Glutamatergic neuron (in vitro differentiated cells): ENCODE results near the gene MAP3K20. TPM values are rescaled to one million over a fixed set of nuclear protein-coding genes. Genes with fewer than 3 reads are reported as not detected.
"Not testable (repeated sequence)": the region's sequence is repeated elsewhere in the genome, so short reads cannot be mapped to it uniquely, and the experiment has no call there.

Experiments
- DNase-seq: peaks from one replicate; pipeline ENCODE4 v3.0.0; 2022
- H3K27ac Mint-ChIP-seq: one replicate; pipeline ENCODE4 v1.8.0; 2020; ENCODE audit warnings: mild to moderate bottlenecking, mixed read lengths, inconsistent platforms; ENCODE audit not compliant: unreplicated experiment
- H3K27me3 Mint-ChIP-seq: one replicate; pipeline ENCODE4 v1.8.0; 2020; ENCODE audit warnings: mild to moderate bottlenecking, moderate library complexity, mixed read lengths, inconsistent platforms; ENCODE audit not compliant: unreplicated experiment
- H3K36me3 Mint-ChIP-seq: one replicate; pipeline ENCODE4 v1.8.0; 2020; ENCODE audit warnings: mild to moderate bottlenecking, mixed read lengths, inconsistent platforms; ENCODE audit not compliant: unreplicated experiment
- H3K4me1 Mint-ChIP-seq: one replicate; pipeline ENCODE4 v1.8.0; 2020; ENCODE audit warnings: mild to moderate bottlenecking, low read depth, mixed read lengths, inconsistent platforms; ENCODE audit not compliant: unreplicated experiment
- H3K4me3 Mint-ChIP-seq: one replicate; pipeline ENCODE4 v1.8.0; 2020; ENCODE audit warnings: mild to moderate bottlenecking, mixed read lengths, inconsistent platforms; ENCODE audit not compliant: unreplicated experiment
- H3K9me3 Mint-ChIP-seq: one replicate; pipeline ENCODE4 v1.8.0; 2020; ENCODE audit warnings: mild to moderate bottlenecking, moderate library complexity, mixed read lengths, inconsistent platforms; ENCODE audit not compliant: unreplicated experiment
- total RNA-seq: library from RNA; stranded (reverse); fragmentation: NEBNext Ultra II Directional; extraction: Animal tissue kit (Norgen Biotek cat#: 25700); gene quantifications from one replicate; pipeline ENCODE4 v1.2.1, GENCODE V29; 2021; ENCODE audit not compliant: unreplicated experiment
- TF ChIP-seq, protein P1 (sequence below): fragments of 200-600 bp; sonication (generic); IDR thresholded peaks from one replicate; pipeline ENCODE4 v1.5.0; 2021; ENCODE audit not compliant: partially characterized antibody, unreplicated experiment

The MAP3K20 gene
- total RNA-seq, 1 donor from 2014 or later: 0.76 TPM

DNA sequence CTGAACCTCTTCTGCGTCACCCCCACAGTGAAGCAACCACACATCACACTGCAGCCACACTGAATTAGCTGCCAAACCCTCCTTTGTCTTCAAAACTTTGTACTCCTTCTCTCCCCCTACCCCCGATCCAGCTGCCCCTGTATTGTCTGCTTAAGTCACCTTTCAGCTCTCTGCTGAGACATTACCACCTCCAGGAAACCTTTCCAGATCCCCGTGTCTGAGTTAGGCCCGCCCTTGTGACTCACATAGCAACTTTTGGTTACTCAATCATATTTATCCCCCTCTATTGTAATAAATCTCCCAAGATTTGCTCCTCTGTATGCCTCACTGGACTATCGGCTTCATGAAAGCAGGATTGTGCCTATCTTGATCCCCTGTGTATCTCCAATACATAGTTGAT lies 196.2 kb downstream of the MAP3K20 start:
- TF ChIP-seq, protein P1, sequence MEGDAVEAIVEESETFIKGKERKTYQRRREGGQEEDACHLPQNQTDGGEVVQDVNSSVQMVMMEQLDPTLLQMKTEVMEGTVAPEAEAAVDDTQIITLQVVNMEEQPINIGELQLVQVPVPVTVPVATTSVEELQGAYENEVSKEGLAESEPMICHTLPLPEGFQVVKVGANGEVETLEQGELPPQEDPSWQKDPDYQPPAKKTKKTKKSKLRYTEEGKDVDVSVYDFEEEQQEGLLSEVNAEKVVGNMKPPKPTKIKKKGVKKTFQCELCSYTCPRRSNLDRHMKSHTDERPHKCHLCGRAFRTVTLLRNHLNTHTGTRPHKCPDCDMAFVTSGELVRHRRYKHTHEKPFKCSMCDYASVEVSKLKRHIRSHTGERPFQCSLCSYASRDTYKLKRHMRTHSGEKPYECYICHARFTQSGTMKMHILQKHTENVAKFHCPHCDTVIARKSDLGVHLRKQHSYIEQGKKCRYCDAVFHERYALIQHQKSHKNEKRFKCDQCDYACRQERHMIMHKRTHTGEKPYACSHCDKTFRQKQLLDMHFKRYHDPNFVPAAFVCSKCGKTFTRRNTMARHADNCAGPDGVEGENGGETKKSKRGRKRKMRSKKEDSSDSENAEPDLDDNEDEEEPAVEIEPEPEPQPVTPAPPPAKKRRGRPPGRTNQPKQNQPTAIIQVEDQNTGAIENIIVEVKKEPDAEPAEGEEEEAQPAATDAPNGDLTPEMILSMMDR: no peak
- H3K9me3 Mint-ChIP-seq: no peaks in the 10 kb centered on the region
- DNase-seq: no peak

DNA sequence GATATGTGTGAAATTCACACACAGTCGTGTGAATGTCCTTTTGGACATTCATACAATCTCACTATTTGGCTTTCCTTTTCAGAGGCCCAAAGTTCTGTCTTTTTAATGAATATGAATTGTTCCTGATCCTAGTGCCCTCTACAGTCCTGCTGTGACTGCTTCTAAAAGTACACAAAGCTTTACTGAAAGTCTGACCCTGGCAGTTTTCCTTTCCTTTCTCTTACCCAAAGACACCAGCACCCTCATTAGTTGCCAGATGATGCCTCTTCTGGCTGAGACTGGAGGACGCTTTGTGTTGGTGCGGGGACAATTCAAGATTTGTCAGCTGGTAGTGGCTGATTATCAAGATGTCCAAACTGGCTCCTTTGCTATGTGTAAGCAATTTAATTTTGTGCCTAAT lies 197.2 kb downstream of the MAP3K20 start:
- Mint-ChIP-seq H3K4me1 (no peaks in the 10 kb centered on the region), H3K36me3 (no peaks in the 10 kb centered on the region), H3K4me3 (no peak overlapping the region), H3K27me3 (peaks cover 2% of the 10 kb centered on the region), H3K27ac (no peak overlapping the region), H3K9me3 (no peaks in the 10 kb centered on the region)
- DNase-seq: no peak
- TF ChIP-seq, protein P1: no peak

More for the DNA sequence above, 196.2 kb downstream of the MAP3K20 start:
- Mint-ChIP-seq H3K36me3 (no peaks in the 10 kb centered on the region), H3K4me1 (no peaks in the 10 kb centered on the region), H3K27me3 (peaks cover 2% of the 10 kb centered on the region), H3K4me3 (no peak overlapping the region), H3K27ac (no peak overlapping the region)

DNA sequence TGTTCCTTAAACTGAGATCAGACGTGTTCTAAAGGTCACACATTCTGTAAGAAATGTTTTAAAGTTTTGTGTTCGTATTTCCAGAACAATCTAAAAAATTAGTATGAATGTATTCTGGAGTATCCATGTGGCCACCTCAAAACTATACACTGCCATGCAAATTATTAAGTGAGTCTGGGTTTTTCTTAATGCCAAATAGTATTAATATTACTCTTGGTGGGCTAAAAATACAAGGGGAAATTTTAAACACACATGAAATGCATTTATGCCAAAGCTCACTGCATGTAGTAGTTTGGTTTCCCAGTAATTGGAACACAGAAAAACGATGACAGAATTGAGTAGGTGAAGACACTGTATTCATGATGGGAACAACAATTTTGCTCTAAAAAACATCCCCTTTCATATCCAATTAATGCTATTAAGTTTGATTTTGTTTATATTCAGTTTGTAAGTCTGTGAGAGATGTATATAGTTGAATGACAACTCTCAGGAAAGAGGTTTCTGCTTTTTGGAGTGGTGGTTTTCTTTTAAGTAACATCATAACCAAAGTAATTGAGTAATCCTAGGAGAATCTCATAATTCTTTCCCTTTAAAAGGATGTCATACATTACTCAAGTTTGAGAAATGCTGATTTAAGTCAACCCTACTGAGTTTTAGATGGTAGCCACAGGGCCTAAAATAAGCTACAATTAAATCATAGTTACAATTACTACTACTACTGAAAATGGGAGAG lies 203.3 kb downstream of the MAP3K20 start:
- no peaks in the 10 kb centered on the region for H3K27me3 Mint-ChIP-seq
- H3K4me1 Mint-ChIP-seq: no peaks in the 10 kb centered on the region
- H3K36me3 Mint-ChIP-seq: no peaks in the 10 kb centered on the region
- DNase-seq: no peak
- peaks cover 4% of the 10 kb centered on the region for H3K9me3 Mint-ChIP-seq
- H3K27ac Mint-ChIP-seq: no peak overlapping the region
- H3K4me3 Mint-ChIP-seq: no peak overlapping the region
- TF ChIP-seq, protein P1: no peak

DNA sequence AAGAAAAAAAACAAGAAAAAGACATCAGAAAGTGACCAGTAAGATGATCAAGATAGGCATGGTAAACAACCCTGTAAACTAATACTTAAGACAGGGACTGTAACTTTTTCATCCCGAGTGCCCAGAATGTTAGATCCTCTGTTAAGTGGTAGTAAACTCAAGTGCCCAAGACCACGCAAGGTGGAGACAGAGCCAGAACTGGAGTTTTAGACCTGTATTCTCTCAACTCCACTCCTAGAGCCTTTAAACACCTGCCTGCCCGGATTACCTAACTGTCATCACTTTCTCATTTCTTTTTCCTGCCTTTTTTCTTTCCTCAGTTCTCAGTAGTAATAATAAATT lies 203.9 kb downstream of the MAP3K20 start:
- Mint-ChIP-seq H3K9me3 (peaks cover 6% of the 10 kb centered on the region), H3K4me1 (no peaks in the 10 kb centered on the region), H3K36me3 (no peaks in the 10 kb centered on the region), H3K4me3 (no peak overlapping the region), H3K27me3 (no peaks in the 10 kb centered on the region), H3K27ac (no peak overlapping the region)
- TF ChIP-seq, protein P1: no peak
- DNase-seq: no peak

DNA sequence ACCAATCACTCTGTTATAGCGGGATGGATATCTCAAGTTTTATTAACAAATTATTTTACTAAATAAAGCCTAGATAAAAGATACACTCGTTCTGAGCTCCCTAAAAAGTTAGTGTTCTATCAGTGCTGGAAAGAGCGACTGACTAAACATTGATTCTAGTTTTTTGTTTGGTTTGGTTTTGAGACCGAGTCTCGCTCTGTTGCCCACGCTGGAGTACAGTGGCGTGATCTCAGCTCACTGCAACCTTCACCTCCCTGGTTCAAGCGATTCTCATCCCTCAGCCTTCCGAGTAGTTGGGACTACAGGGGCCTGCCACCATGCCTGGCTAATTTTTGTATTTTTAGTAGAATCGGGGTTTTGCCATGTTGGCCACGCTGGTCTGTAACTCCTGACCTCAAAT lies 205.2 kb downstream of the MAP3K20 start:
- Mint-ChIP-seq H3K4me3 (no peak overlapping the region), H3K9me3 (peaks cover 6% of the 10 kb centered on the region), H3K36me3 (no peaks in the 10 kb centered on the region), H3K4me1 (no peaks in the 10 kb centered on the region), H3K27ac (no peak overlapping the region), H3K27me3 (no peaks in the 10 kb centered on the region)
- TF ChIP-seq, protein P1: no peak
- DNase-seq: no peak

DNA sequence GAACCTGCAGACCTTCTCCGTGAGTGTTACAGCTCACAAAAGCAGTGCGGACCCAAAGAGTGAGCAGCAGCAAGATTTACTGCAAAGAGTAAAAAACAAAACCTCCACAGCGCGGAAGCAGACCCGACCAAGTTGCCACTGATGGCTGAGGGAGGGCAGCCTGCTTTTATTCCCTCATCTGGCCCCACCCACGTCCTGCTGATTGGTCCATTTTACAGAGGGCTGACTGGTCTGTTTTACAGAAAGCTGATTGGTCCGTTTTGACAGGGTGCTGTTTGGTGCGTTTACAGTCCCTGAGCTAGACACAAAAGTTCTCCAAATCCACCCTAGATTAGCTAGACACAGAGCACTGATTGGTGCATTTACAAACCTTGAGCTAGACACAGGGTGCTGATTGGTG lies 206.3 kb downstream of the MAP3K20 start:
- not testable (repeated sequence) for H3K4me3 Mint-ChIP-seq, H3K4me1 Mint-ChIP-seq, H3K27ac Mint-ChIP-seq, DNase-seq, H3K36me3 Mint-ChIP-seq, H3K27me3 Mint-ChIP-seq, H3K9me3 Mint-ChIP-seq
